Activated naive CD8-positive, alpha-beta T cell treated with anti-CD3 and anti-CD28 coated beads, Interleukin-2, amount 50 U/mL, for 24 hours (primary cell): ENCODE measurements around the gene GSTM5.
A peak's percentile ranks its signal among the peaks of the same experiment; 100 is the strongest.
"Not testable (repeated sequence)": the region's sequence is repeated elsewhere in the genome, so short reads cannot be mapped to it uniquely, and the experiment has no call there.

Experiments used
- ATAC-seq: fragments of 150-1000 bp; cut with Tn5 transposase; one replicate; pipeline ENCODE4 v1.10.0; 2021
- DNase-seq: peaks from one replicate; pipeline ENCODE4 v3.0.0; 2021
- H3K27ac Mint-ChIP-seq: one replicate; pipeline ENCODE4 v1.8.0; 2021; ENCODE audit warnings: mild to moderate bottlenecking, mixed read lengths
- H3K27me3 Mint-ChIP-seq: one replicate; pipeline ENCODE4 v1.8.0; 2021; ENCODE audit warnings: mixed read lengths
- H3K36me3 Mint-ChIP-seq: one replicate; pipeline ENCODE4 v1.8.0; 2021; ENCODE audit warnings: low read depth, mixed read lengths
- H3K4me1 Mint-ChIP-seq: one replicate; pipeline ENCODE4 v1.8.0; 2021; ENCODE audit warnings: mixed read lengths
- H3K4me3 Mint-ChIP-seq: one replicate; pipeline ENCODE4 v1.8.0; 2021; ENCODE audit warnings: mild to moderate bottlenecking, moderate library complexity, mixed read lengths
- H3K9me3 Mint-ChIP-seq: one replicate; pipeline ENCODE4 v1.8.0; 2021; ENCODE audit warnings: mixed read lengths

GSTM5 gene

GRCh38 chr1:109687109-109687508 lies 24.9 kb upstream of the GSTM5 start:
- Mint-ChIP-seq H3K4me1 (peaks cover 14% of the 10 kb centered on the region), H3K27ac (peak overlapping the region; percentile 84), H3K4me3 (peak overlapping the region; percentile 82)
- H3K36me3 Mint-ChIP-seq, ATAC-seq, H3K27me3 Mint-ChIP-seq, H3K9me3 Mint-ChIP-seq, DNase-seq: not testable (repeated sequence)

- ATAC-seq (peak; percentile 99), DNase-seq (peak; percentile 72)
- H3K4me3 Mint-ChIP-seq, result peak within 1 kb of the TSS; percentile 82
- H3K4me1 Mint-ChIP-seq, result peaks cover 14% of the 10 kb centered on the region
- H3K27me3 Mint-ChIP-seq, result no peaks in the 10 kb centered on the region
- no peaks in the 10 kb centered on the region for H3K9me3 Mint-ChIP-seq
- H3K36me3 Mint-ChIP-seq, result peaks cover 7% of the 10 kb centered on the region
- H3K27ac Mint-ChIP-seq, result peak within 1 kb of the TSS; percentile 84
These were observed 24.2 kb upstream of the GSTM5 start, which contains the start of gene GSTM1 for GRCh38 chr1:109687641-109688499. GSTM1 (plus strand) TSS chr1:109687817; CDS start chr1:109687874, 57 bp downstream.

- no peaks in the 10 kb centered on the region for H3K27me3 Mint-ChIP-seq
- H3K9me3 Mint-ChIP-seq, result no peaks in the 10 kb centered on the region
- DNase-seq (no peak), ATAC-seq (no peak)
- H3K36me3 Mint-ChIP-seq, result peaks cover 7% of the 10 kb centered on the region
- no peak overlapping the region for H3K27ac Mint-ChIP-seq
- no peak overlapping the region for H3K4me3 Mint-ChIP-seq
- H3K4me1 Mint-ChIP-seq, result peaks cover 14% of the 10 kb centered on the region
These were observed 22.1 kb upstream of the GSTM5 start for GRCh38 chr1:109689844-109690405.

GRCh38 chr1:109691759-109692158 lies 20.3 kb upstream of the GSTM5 start:
- H3K27ac Mint-ChIP-seq, result no peak overlapping the region
- no peaks in the 10 kb centered on the region for H3K9me3 Mint-ChIP-seq
- DNase-seq, result no peak
- no peaks in the 10 kb centered on the region for H3K27me3 Mint-ChIP-seq
- H3K4me3 Mint-ChIP-seq, result no peak overlapping the region
- ATAC-seq, result no peak
- H3K36me3 Mint-ChIP-seq, result peaks cover 7% of the 10 kb centered on the region
- peaks cover 14% of the 10 kb centered on the region for H3K4me1 Mint-ChIP-seq

- not testable (repeated sequence) for ATAC-seq, H3K27me3 Mint-ChIP-seq, H3K4me3 Mint-ChIP-seq, DNase-seq, H3K27ac Mint-ChIP-seq, H3K36me3 Mint-ChIP-seq, H3K4me1 Mint-ChIP-seq, H3K9me3 Mint-ChIP-seq
These were observed 17.7 kb upstream of the GSTM5 start for GRCh38 chr1:109694400-109694799.

- not testable (repeated sequence) for H3K4me1 Mint-ChIP-seq, DNase-seq, ATAC-seq, H3K9me3 Mint-ChIP-seq, H3K27me3 Mint-ChIP-seq, H3K36me3 Mint-ChIP-seq, H3K4me3 Mint-ChIP-seq, H3K27ac Mint-ChIP-seq
These were observed 16.9 kb upstream of the GSTM5 start for GRCh38 chr1:109695138-109695537.

- Mint-ChIP-seq H3K27me3 (no peaks in the 10 kb centered on the region), H3K36me3 (no peaks in the 10 kb centered on the region), H3K9me3 (no peaks in the 10 kb centered on the region), H3K4me3 (no peak overlapping the region), H3K27ac (no peak overlapping the region), H3K4me1 (no peaks in the 10 kb centered on the region)
- DNase-seq (no peak), ATAC-seq (no peak)
These were observed 15.0 kb upstream of the GSTM5 start for GRCh38 chr1:109697066-109697465.

- H3K4me1 Mint-ChIP-seq, DNase-seq, H3K4me3 Mint-ChIP-seq, H3K27ac Mint-ChIP-seq, H3K27me3 Mint-ChIP-seq, H3K36me3 Mint-ChIP-seq, H3K9me3 Mint-ChIP-seq, ATAC-seq: not testable (repeated sequence)
These were observed 14.2 kb upstream of the GSTM5 start for GRCh38 chr1:109697861-109698260.

- not testable (repeated sequence) for H3K4me1 Mint-ChIP-seq, H3K27ac Mint-ChIP-seq, ATAC-seq, H3K9me3 Mint-ChIP-seq, H3K36me3 Mint-ChIP-seq, H3K4me3 Mint-ChIP-seq, DNase-seq, H3K27me3 Mint-ChIP-seq
These were observed 9.1 kb upstream of the GSTM5 start for GRCh38 chr1:109702940-109703339.

GRCh38 chr1:109704173-109704572 lies 7.9 kb upstream of the GSTM5 start:
- Mint-ChIP-seq H3K9me3 (peaks cover 9% of the 10 kb centered on the region), H3K27me3 (no peaks in the 10 kb centered on the region), H3K4me3 (no peak overlapping the region), H3K36me3 (peaks cover 10% of the 10 kb centered on the region), H3K27ac (no peak overlapping the region), H3K4me1 (no peaks in the 10 kb centered on the region)
- DNase-seq, result no peak
- ATAC-seq, result no peak

GRCh38 chr1:109705411-109705810 lies 6.6 kb upstream of the GSTM5 start:
- ATAC-seq, result no peak
- peaks cover 11% of the 10 kb centered on the region for H3K36me3 Mint-ChIP-seq
- no peak for DNase-seq
- H3K27me3 Mint-ChIP-seq, result no peaks in the 10 kb centered on the region
- H3K4me1 Mint-ChIP-seq, result no peaks in the 10 kb centered on the region
- no peak overlapping the region for H3K27ac Mint-ChIP-seq
- H3K4me3 Mint-ChIP-seq, result no peak overlapping the region
- peaks cover 13% of the 10 kb centered on the region for H3K9me3 Mint-ChIP-seq

GRCh38 chr1:109708949-109709348 lies 3.1 kb upstream of the GSTM5 start:
- H3K27me3 Mint-ChIP-seq, H3K27ac Mint-ChIP-seq, ATAC-seq, H3K4me3 Mint-ChIP-seq, H3K4me1 Mint-ChIP-seq, DNase-seq: not testable (repeated sequence)
- Mint-ChIP-seq H3K9me3 (peaks cover 13% of the 10 kb centered on the region), H3K36me3 (peaks cover 11% of the 10 kb centered on the region)

- H3K4me1 Mint-ChIP-seq, H3K27ac Mint-ChIP-seq, H3K36me3 Mint-ChIP-seq, DNase-seq, H3K4me3 Mint-ChIP-seq, ATAC-seq: not testable (repeated sequence)
- Mint-ChIP-seq H3K9me3 (peaks cover 13% of the 10 kb centered on the region), H3K27me3 (peaks cover 14% of the 10 kb centered on the region)
These were observed 2.2 kb upstream of the GSTM5 start for GRCh38 chr1:109709822-109710221.

GRCh38 chr1:109712321-109712864 lies 342 bp downstream of the GSTM5 start:
- ATAC-seq (peak; percentile 16), DNase-seq (no peak)
- Mint-ChIP-seq H3K4me1 (peaks cover 2% of the 10 kb centered on the region), H3K9me3 (peaks cover 13% of the 10 kb centered on the region), H3K36me3 (peaks cover 7% of the 10 kb centered on the region), H3K4me3 (peak overlapping the region; percentile 21), H3K27me3 (peaks cover 19% of the 10 kb centered on the region), H3K27ac (no peak overlapping the region)

- Mint-ChIP-seq H3K4me1 (peaks cover 2% of the 10 kb centered on the region), H3K36me3 (peaks cover 2% of the 10 kb centered on the region), H3K27me3 (peaks cover 19% of the 10 kb centered on the region), H3K27ac (no peak overlapping the region), H3K4me3 (no peak overlapping the region), H3K9me3 (peaks cover 7% of the 10 kb centered on the region)
- DNase-seq, result no peak
- ATAC-seq, result no peak
These were observed 1.6 kb downstream of the GSTM5 start for GRCh38 chr1:109713636-109714035.
